T-helper 2 cell treated with Interferon-gamma antibody and Interleukin-4, amounts not matched to agents 5 μg/mL and 100 μg/mL, for 36 hours (primary cell): ENCODE data around the gene FAM234B.

ENCODE experiments used
- DNase-seq: peaks from one replicate; pipeline ENCODE4 v3.0.0; 2021; ENCODE audit warnings: low spot score
- H3K27ac Mint-ChIP-seq: one replicate; pipeline ENCODE4 v1.8.0; 2021; ENCODE audit warnings: mild to moderate bottlenecking, mixed read lengths
- H3K27me3 Mint-ChIP-seq: one replicate; pipeline ENCODE4 v1.8.0; 2021; ENCODE audit warnings: low read depth, mixed read lengths
- H3K36me3 Mint-ChIP-seq: one replicate; pipeline ENCODE4 v1.8.0; 2021; ENCODE audit warnings: low read depth, mixed read lengths
- H3K4me1 Mint-ChIP-seq: one replicate; pipeline ENCODE4 v1.8.0; 2021; ENCODE audit warnings: low read depth, mixed read lengths
- H3K4me3 Mint-ChIP-seq: one replicate; pipeline ENCODE4 v1.8.0; 2022; ENCODE audit warnings: mild to moderate bottlenecking, moderate library complexity, mixed read lengths
- H3K9me3 Mint-ChIP-seq: one replicate; pipeline ENCODE4 v1.8.0; 2021; ENCODE audit warnings: mixed read lengths

Gene FAM234B

DNA sequence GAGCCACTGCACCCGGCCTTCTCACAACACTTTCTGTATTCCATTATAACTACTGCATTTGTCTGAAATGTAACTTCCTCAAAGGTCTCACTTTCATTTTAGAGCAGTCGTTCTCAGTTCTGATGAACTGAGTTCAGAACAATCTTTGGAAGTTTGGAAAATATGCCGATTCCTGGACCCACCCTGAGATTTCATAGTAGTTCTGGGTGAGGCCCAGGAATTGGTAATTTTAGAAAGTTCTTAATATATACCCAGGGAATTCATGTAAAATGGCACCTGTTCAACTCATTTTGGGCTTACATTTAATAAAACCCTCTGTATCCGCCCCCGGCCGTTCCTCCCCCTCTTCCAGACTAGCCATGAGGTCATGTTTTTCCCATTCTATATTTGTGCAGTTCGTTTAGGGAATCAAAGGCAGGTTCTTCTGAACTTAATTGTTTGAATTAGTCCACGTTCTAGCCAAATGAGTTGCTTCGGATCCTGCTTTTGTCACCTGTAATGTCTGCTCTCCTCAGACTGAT lies 53.4 kb downstream of the FAM234B start:
- Mint-ChIP-seq H3K27ac (peak overlapping the region; percentile 82), H3K36me3 (no peaks in the 10 kb centered on the region), H3K27me3 (peaks cover 6% of the 10 kb centered on the region), H3K4me1 (peaks cover 25% of the 10 kb centered on the region), H3K9me3 (no peaks in the 10 kb centered on the region), H3K4me3 (peak overlapping the region; percentile 46)
- DNase-seq, result no peak

DNA sequence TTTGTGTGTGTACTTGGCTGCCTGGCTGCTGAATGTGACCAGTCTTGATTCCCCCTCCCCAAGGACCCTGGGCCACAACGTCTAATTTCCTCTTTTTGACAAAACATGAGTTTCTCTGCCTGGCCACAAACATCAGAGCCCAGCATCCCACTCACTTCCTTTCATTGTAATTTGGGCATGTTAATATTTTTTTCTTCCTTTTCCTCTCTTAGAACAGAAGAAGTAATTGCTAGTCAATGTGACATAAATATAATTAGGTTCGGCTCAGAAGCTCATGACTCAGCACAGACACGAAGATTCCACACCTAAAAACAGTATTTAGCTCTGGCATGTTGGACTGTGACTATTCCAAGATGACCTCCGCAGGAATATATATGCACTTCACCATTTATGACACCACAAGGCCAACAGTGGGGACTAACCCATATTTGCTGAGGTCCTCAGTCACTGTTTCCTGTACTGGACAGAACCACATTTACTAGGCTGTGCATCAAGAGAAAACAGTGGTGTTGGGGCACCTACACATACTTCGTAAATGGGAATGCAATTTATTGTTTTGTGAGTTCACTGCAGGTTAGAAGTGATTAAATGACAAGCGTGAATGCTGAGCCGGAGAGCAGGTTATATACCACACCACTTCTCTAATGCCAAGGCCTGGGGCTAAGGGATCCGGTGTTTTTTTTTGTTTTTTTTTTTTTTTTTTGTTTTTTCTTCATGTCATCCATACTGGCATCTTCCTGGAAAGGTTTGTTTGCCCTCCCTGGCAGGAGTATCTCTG lies 55.1 kb downstream of the FAM234B start:
- Mint-ChIP-seq H3K27me3 (peaks cover 8% of the 10 kb centered on the region), H3K36me3 (no peaks in the 10 kb centered on the region), H3K27ac (no peak overlapping the region), H3K4me1 (peaks cover 31% of the 10 kb centered on the region), H3K9me3 (no peaks in the 10 kb centered on the region), H3K4me3 (peak overlapping the region; percentile 14)
- DNase-seq, result no peak

DNA sequence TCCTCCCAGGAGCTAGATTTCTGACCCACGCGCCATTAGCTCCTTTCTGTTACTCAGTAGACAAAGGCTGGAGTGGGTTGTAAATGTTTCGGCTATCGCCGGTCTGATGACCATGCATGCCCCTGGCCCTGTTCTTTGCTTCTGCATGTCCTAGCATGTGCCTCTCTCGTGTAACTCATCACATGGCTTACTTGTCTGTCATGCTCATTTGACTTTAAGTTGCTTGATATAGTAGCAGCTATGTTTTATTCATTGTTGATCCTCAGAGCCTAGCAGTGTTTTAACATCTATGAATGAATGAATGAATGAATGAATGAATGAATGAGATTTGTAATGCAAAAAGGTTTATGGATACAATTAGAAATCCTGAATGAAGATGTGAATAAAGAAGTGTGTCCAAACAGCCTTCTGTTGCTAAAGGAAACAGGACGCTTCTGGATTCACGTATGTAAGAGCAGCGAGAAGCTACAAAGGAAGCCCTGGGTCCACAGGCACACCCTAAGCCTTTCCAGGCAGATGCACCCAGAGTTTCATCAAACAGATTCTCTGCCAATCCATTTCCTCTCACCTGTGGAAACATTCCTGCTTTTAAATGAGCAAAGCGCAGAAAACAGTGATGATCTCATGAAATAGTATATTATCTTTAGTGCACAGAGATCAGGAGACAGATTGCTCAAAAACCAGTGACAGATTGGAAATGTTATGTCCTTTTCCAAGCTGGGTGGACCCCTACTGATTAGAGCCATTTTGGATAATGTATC lies 55.8 kb downstream of the FAM234B start:
- peak overlapping the region; percentile 76 for H3K4me3 Mint-ChIP-seq
- DNase-seq, result no peak
- H3K27me3 Mint-ChIP-seq, result peaks cover 3% of the 10 kb centered on the region
- no peaks in the 10 kb centered on the region for H3K9me3 Mint-ChIP-seq
- no peaks in the 10 kb centered on the region for H3K36me3 Mint-ChIP-seq
- H3K27ac Mint-ChIP-seq, result peak overlapping the region; percentile 76
- H3K4me1 Mint-ChIP-seq, result peaks cover 31% of the 10 kb centered on the region

- DNase-seq, result no peak
- Mint-ChIP-seq H3K27me3 (peaks cover 2% of the 10 kb centered on the region), H3K9me3 (no peaks in the 10 kb centered on the region), H3K4me1 (peaks cover 31% of the 10 kb centered on the region), H3K27ac (peak overlapping the region; percentile 76), H3K36me3 (no peaks in the 10 kb centered on the region), H3K4me3 (peak overlapping the region; percentile 76)
Measured at GRCh38 chr12:13100605-13100881, 56.4 kb downstream of the FAM234B start.

DNA sequence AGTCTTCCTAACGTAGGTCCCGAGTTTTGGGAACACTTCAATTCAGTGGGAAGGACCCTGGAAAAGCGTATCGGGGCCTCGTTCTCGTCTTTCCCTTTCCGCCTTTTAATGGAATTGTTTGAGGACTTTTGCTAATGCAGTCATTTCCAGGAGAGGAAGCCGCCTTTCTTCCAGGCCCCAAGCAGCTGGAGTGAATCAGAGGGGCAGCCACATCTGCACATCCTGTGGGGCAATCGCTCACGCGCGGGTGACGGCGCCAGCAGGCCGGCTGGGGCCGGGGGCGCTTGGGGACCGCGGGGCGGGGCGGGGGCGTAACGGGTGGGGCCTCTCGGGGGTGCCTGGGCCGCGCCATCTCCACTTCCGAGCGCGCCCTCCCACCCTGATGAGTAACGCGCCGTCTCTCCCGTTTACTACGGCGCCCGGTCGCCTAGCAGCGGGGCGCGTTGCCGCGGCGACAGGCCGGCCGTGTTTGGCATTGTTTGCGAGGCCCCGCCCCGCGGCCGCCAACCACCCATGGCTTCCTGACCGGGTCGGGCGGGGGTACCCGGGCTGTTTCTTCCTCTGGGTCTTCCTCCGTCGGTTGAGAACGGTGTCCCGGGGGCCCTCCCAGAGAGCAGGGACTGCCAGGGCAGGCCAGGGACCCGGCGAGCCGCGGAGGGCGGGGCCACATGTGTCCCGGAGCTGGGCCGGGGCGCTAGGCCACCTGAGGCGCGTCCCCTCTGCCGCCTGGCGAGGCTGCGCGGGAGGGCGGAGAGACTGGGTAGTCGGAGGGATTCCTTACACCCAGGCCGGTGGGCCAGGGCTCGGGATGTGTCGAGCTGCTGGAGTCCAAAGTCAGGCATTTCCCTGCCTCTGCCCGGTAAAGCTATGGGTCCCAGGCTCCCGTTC lies 56.9 kb downstream of the FAM234B start:
- H3K27ac Mint-ChIP-seq, result peak overlapping the region; percentile 84
- no peaks in the 10 kb centered on the region for H3K9me3 Mint-ChIP-seq
- peaks cover 6% of the 10 kb centered on the region for H3K27me3 Mint-ChIP-seq
- peak; percentile 92 for DNase-seq
- no peaks in the 10 kb centered on the region for H3K36me3 Mint-ChIP-seq
- H3K4me1 Mint-ChIP-seq, result peaks cover 31% of the 10 kb centered on the region
- peak overlapping the region; percentile 76 for H3K4me3 Mint-ChIP-seq

GRCh38 chr12:13101821-13102375 lies 57.7 kb downstream of the FAM234B start:
- Mint-ChIP-seq H3K36me3 (no peaks in the 10 kb centered on the region), H3K4me1 (peaks cover 31% of the 10 kb centered on the region), H3K9me3 (no peaks in the 10 kb centered on the region), H3K4me3 (peak overlapping the region; percentile 47), H3K27ac (peak overlapping the region; percentile 46), H3K27me3 (peaks cover 10% of the 10 kb centered on the region)
- peak; percentile 24 for DNase-seq

GRCh38 chr12:13102461-13103195 lies 58.4 kb downstream of the FAM234B start:
- Mint-ChIP-seq H3K27me3 (peaks cover 10% of the 10 kb centered on the region), H3K4me3 (peak overlapping the region; percentile 20), H3K4me1 (peaks cover 30% of the 10 kb centered on the region), H3K9me3 (no peaks in the 10 kb centered on the region), H3K36me3 (no peaks in the 10 kb centered on the region), H3K27ac (peak overlapping the region; percentile 46)
- DNase-seq, result no peak

DNA sequence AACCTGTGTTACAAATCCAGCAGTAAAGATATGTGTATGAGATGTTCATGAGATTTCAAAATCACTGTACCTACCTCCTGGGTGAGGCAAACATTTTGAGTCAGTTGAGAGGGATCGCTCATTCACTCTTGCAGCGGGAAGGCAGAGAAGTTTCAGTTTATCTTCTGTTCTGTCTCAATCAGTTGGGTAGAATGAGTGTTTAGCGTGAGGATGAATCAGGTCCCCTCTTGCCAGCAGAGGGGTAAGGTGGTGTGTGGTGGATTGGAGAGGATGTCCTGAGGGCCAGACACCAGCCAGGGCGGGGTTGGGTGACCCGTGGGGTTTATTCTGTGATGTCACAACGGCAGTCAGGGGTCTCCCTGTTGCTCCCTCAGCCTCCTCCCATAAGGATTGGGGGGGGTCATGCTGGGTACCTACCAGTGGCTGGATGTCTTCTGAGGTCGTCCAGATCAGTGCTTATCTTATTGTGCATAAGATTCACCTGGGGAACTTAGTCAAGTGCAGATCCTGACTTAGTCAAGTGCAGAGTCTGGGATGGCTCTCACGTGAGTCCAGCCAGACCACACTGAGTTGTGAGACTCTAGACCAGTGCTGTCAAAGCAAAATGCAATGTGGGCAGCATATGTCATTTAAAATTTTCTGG lies 59.3 kb downstream of the FAM234B start, which contains the start of gene GSG1:
GSG1 (minus strand) TSS at position 277 of the 643 bp plus-strand sequence; CDS start at position 122, 155 bp downstream.
- Mint-ChIP-seq H3K4me1 (peaks cover 23% of the 10 kb centered on the region), H3K27ac (peak within 1 kb of the TSS; percentile 46), H3K27me3 (peaks cover 19% of the 10 kb centered on the region), H3K4me3 (no peak within 1 kb of the TSS), H3K9me3 (no peaks in the 10 kb centered on the region), H3K36me3 (no peaks in the 10 kb centered on the region)
- peak; percentile 33 for DNase-seq

DNA sequence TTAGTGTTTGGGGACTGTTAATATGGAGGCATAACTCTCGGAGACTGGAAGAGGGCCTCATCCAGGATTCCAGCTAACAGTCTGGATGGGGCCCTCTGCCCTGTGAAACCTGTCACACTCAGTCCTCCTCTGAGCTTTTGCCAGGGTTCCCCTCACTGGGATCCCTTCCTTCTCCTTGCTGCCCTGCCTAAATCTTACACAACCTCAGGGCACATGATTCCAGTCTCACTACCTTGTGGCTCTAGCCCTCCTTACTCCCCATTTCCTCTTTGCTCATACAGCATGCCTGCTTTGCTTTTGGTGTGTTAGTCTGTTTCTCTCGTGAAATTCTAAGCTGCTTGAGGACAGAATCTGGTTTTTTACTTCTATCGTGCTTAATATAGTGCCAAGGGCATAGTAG lies 60.2 kb downstream of the FAM234B start:
- H3K27me3 Mint-ChIP-seq, result peaks cover 23% of the 10 kb centered on the region
- no peak overlapping the region for H3K27ac Mint-ChIP-seq
- no peak overlapping the region for H3K4me3 Mint-ChIP-seq

DNA sequence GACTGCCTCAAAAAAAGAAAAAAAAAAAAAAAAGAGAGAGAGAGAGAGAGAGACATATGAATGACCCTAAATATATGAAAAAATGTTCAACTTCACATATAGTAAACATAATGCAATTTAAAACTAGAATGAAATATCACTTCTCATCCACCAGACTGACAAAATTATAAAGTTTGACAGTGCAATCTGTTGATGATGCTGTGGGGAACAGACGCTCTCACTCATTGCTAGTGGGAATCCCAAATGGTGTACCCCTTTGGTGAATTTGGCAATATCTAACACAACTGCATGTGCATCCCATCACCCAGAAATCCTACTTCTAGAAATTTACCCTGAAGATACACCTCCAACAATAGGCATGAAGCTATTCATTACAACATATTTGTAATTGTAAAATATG lies 61.6 kb downstream of the FAM234B start:
- no peaks in the 10 kb centered on the region for H3K36me3 Mint-ChIP-seq
- H3K9me3 Mint-ChIP-seq, result no peaks in the 10 kb centered on the region
- H3K27me3 Mint-ChIP-seq, result peaks cover 30% of the 10 kb centered on the region
- no peak for DNase-seq
- no peak overlapping the region for H3K27ac Mint-ChIP-seq
- H3K4me3 Mint-ChIP-seq, result no peak overlapping the region
- H3K4me1 Mint-ChIP-seq, result peaks cover 7% of the 10 kb centered on the region

More for the DNA sequence above, 60.2 kb downstream of the FAM234B start:
- Mint-ChIP-seq H3K36me3 (no peaks in the 10 kb centered on the region), H3K9me3 (no peaks in the 10 kb centered on the region), H3K4me1 (peaks cover 14% of the 10 kb centered on the region)
- no peak for DNase-seq

DNA sequence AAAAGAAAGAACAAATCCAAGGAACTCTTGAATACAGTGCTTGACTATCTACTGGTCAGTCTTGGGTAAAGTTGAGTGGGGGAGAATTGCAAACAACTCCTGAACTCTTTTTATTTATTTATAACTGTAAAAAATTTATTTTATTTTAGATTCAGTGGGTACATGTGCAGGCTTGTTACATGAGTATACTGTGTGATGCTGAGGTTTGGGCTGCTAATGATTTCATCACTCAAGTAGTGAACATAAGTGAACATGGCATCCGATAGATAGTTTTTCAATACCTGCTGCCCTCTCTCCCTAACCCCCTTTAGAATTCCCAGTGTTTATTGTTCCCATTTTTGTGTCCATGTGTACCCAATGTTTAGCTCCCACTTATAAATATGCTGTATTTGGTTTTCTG lies 62.5 kb downstream of the FAM234B start:
- Mint-ChIP-seq H3K27ac (no peak overlapping the region), H3K27me3 (peaks cover 31% of the 10 kb centered on the region), H3K4me1 (peaks cover 5% of the 10 kb centered on the region), H3K36me3 (no peaks in the 10 kb centered on the region), H3K4me3 (no peak overlapping the region), H3K9me3 (no peaks in the 10 kb centered on the region)
- DNase-seq, result no peak

- no peak for DNase-seq
- Mint-ChIP-seq H3K36me3 (no peaks in the 10 kb centered on the region), H3K9me3 (no peaks in the 10 kb centered on the region), H3K27me3 (peaks cover 34% of the 10 kb centered on the region), H3K4me3 (no peak overlapping the region), H3K4me1 (no peaks in the 10 kb centered on the region), H3K27ac (no peak overlapping the region)
Measured at GRCh38 chr12:13112968-13113367, 68.8 kb downstream of the FAM234B start.
